ENCODE data around the gene AFG1L. TPM values are rescaled to one million over a fixed set of nuclear protein-coding genes. Genes with fewer than 3 reads are reported as not detected.

The AFG1L gene
- total RNA-seq, 1 donor from 2014 or later, result 5.2 TPM

DNA sequence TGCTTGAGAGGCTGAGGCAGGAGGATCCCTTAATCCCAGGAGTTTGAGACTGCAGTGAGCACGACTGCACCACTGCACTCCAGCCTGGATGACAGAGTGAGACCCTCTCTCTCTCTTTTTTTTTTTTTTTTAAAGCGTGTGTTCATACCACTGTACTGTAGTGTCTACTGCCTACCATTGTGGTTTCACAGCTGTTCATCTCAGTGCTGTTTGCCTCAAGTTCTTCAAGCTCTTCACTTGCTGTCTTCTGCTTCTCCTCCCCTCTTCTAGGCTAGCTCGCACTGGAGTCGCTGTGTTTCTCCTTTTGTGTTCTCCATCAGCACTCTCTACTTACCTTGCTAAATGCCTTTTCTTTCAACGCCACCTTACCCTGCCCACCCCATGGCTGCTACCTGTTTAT lies 273.2 kb downstream of the AFG1L start:
- intact Hi-C loops (cut with micrococcal nuclease), result no loop called here

GRCh38 chr6:108568551-108569305 lies 273.9 kb downstream of the AFG1L start:
- intact Hi-C loops (cut with micrococcal nuclease), result no loop called here

GRCh38 chr6:108570517-108570916 lies 275.7 kb downstream of the AFG1L start:
- intact Hi-C loops (cut with micrococcal nuclease), result no loop called here

DNA sequence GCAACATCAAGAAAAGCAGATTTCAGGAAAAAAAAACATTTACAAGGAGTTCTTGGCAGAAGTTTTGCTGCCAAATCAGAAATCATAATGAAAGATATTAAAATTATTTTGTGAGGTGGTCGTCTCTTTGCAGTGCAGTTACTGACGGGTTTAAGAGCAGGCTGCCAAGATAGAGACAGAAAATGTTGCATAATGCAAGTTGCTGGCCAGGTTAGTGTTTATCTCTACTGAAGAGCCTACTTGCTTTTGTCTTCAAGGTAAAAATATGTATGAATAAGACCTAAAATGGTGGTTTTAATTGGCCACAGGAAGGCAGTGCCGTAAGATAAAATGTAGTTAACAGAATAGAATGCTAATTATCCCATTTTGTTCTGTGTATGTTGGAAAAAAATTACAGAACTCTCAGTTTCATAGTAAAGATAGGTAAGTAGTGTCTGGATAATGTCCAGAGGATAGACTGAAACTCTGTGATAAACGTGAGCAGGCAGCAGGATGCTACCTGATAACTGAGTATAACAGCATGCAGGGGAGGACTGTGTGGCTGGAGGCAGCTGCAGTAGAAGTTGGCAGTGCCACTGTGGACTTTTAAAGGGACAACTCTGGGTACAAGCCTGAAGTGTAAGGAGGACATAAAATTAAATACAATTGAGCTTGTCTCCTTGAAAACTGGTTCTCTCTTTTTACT lies 279.7 kb downstream of the AFG1L start:
- intact Hi-C loops (cut with micrococcal nuclease), result no loop called here

Other genes with a start within 250 kb of the AFG1L start
- gene OSTM1, start 220.3 kb upstream of the AFG1L start, total RNA-seq, result 22.1 and 25.6 TPM in 2 replicates
- gene NR2E1, start 129.0 kb upstream of the AFG1L start, total RNA-seq, result not detected in 2 replicates
- 79.5 and 80.2 TPM in 2 replicates for gene SNX3, start 34.0 kb upstream of the AFG1L start, total RNA-seq

Data from T-helper 2 cell treated with Interferon-gamma antibody and Interleukin-4, amounts not matched to agents 100 ng/mL and 5 ng/mL, for 36 hours (primary cell).